ENCODE measurements around the gene STAT3.

STAT3 gene

GRCh38 chr17:42347606-42348005, 40.6 kb downstream of the STAT3 start:
- TF ChIP-seq, protein P1, sequence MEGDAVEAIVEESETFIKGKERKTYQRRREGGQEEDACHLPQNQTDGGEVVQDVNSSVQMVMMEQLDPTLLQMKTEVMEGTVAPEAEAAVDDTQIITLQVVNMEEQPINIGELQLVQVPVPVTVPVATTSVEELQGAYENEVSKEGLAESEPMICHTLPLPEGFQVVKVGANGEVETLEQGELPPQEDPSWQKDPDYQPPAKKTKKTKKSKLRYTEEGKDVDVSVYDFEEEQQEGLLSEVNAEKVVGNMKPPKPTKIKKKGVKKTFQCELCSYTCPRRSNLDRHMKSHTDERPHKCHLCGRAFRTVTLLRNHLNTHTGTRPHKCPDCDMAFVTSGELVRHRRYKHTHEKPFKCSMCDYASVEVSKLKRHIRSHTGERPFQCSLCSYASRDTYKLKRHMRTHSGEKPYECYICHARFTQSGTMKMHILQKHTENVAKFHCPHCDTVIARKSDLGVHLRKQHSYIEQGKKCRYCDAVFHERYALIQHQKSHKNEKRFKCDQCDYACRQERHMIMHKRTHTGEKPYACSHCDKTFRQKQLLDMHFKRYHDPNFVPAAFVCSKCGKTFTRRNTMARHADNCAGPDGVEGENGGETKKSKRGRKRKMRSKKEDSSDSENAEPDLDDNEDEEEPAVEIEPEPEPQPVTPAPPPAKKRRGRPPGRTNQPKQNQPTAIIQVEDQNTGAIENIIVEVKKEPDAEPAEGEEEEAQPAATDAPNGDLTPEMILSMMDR (IDR thresholded peaks at IDR 0.05), result no peak

GRCh38 chr17:42347198-42347597, 41.0 kb downstream of the STAT3 start:
- TF ChIP-seq, protein P1 (IDR thresholded peaks at IDR 0.05), result no peak

DNA sequence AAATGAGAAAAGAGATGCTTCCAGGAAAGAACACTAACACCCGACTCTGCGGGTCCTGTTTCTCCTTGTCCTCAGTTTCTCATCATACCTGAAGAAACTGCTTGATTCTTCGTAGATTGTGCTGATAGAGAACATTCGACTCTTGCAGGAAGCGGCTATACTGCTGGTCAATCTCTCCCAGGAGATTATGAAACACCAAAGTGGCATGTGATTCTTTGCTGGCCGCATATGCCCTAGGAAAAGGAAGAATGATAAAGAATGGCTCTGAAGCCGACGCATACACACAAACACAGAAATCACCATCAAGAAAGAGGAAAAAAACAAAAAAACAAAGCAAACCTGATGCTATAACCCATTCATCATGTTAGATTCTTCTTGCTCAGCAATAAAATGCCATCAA, 41.8 kb downstream of the STAT3 start:
- TF ChIP-seq, protein P1 (IDR thresholded peaks at IDR 0.05), result no peak

DNA sequence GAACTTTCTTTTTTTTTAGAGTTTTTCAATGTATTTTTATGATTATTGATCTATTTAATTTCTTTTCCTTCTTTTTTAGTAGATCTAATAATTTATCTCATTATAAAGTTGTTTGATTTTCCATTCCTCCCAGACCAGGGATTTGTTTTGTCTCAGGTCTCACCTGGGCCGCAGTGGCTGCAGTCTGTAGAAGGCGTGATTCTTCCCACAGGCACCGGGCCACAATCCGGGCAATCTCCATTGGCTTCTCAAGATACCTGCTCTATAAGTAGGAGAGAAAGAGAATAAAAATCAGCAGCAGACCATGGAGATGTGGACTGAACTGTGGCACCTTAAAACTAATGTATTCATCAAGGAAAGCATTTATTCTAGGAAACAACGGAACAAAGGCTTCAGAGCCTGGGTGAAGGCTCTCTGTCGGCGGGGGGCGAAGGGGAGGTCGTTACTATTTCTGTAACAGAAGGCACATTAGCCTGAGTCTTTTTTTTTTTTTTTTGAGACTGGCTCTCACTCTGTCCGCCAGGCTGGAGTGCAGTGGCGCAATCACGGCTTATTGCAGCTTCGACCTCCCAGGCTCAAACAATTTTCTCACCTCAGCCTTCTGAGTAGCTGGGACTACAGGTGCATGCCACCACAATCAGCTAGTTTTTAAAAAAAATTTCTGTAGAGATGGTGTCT, 42.7 kb downstream of the STAT3 start:
- TF ChIP-seq, protein P1 (IDR thresholded peaks at IDR 0.05), result no peak

- TF ChIP-seq, protein P1 (IDR thresholded peaks at IDR 0.05), result no peak
Observed at GRCh38 chr17:42342242-42343008, 45.8 kb downstream of the STAT3 start.

- TF ChIP-seq, protein P1 (IDR thresholded peaks at IDR 0.05), result no peak
Observed at GRCh38 chr17:42341568-42341967, 46.7 kb downstream of the STAT3 start.

DNA sequence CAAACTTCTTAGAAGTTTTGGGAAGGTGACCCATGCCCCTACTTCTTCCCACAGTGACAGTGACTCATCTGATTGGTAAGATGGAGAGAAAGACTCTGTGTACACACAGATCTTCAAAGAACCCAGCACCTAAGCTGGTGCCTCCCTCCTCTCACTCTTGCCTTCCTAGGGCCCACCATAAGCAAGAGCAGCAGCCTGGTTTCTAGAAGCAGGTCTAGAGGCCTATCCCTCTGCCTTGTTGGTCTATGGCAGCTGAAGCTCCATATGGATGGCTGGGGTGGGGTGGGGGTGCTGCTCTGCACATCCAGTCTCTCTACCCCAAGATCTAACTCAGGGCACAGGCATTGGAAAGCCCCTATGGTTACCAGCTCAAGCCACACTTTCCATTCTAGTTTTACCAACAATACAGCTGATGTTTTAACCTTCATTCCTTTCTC, 47.5 kb downstream of the STAT3 start:
- TF ChIP-seq, protein P1 (IDR thresholded peaks at IDR 0.05), result no peak
